GM12865 (cell line): ENCODE data around the gene CPM.
A peak's percentile ranks its signal among the peaks of the same experiment; 100 is the strongest.

Experiments
- DNase-seq: peaks from one replicate; pipeline ENCODE4 v3.0.0; 2010; ENCODE audit warnings: low read depth
- H3K4me3 ChIP-seq: 2 replicates; pipeline ENCODE4 v1.5.1; 2011; ENCODE audit warnings: mild to moderate bottlenecking, low read depth, low read length, control low read depth
- TF ChIP-seq, protein P1 (sequence below): IDR thresholded peaks from 2 replicates; pipeline ENCODE4 v1.5.1; 2011; ENCODE audit warnings: low read length, control low read depth, low read depth, inconsistent platforms; ENCODE audit not compliant: insufficient read depth; ENCODE audit errors: missing control alignments

The CPM gene

DNA sequence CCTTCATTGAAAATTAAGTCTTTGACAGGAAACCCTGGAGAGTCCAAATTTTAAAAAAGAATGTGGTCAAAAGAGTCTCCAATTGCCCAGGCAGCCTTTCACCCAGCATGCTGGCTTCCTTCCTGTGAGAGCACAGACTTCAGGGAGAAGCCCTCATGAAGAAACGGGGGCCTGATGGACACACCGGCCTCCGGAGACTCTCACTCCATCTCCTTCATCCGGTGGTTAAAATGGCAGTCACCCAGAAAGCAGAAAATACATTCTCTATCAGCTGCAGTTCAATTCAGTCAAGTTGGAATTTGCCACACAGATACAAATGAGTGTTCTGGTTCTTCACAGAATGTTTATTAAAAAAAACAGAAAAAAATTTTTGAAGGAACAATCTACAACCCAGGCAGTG, 56.5 kb downstream of the CPM start:
- TF ChIP-seq, protein P1, sequence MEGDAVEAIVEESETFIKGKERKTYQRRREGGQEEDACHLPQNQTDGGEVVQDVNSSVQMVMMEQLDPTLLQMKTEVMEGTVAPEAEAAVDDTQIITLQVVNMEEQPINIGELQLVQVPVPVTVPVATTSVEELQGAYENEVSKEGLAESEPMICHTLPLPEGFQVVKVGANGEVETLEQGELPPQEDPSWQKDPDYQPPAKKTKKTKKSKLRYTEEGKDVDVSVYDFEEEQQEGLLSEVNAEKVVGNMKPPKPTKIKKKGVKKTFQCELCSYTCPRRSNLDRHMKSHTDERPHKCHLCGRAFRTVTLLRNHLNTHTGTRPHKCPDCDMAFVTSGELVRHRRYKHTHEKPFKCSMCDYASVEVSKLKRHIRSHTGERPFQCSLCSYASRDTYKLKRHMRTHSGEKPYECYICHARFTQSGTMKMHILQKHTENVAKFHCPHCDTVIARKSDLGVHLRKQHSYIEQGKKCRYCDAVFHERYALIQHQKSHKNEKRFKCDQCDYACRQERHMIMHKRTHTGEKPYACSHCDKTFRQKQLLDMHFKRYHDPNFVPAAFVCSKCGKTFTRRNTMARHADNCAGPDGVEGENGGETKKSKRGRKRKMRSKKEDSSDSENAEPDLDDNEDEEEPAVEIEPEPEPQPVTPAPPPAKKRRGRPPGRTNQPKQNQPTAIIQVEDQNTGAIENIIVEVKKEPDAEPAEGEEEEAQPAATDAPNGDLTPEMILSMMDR = no peak
- H3K4me3 ChIP-seq = no peak overlapping the region
- DNase-seq = no peak

DNA sequence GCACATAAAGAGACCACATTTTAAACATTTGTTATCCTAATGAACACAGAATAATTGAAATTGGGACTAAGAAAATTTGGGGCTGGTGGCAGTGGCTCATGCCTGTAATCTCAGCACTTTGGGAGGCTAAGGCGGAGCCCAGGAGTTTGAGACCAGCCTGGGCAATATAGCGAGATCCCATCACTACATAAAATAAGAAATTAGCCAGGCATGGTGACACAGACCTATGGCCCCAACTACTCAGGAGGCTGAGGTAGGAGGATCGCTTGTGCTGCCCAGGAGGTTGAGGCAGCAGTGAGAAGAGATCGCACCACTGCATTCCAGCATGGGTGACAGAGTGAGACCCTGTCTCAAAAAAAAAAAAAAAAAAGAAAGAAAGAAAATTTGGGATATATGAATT, 59.7 kb downstream of the CPM start:
- no peak overlapping the region for H3K4me3 ChIP-seq
- no peak for DNase-seq
- TF ChIP-seq, protein P1 = no peak

DNA sequence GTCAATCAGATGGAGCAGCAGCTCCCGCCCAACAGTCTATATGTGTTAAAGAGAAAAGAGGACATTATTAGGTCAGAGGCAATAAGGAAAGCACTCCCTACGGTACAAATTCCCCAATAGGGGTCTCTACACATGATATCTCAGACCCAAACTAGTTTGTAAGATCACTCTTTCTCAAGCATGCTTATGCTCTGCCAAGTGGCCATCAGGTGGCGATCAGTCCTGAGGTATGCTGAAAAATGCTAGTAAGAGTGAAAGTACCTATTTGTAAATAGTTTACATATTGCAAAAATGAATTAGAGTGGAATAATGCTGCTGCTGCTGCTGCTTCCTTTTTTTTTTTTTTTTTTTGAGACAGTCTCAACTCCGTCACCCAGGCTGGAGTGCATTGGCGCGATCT, 61.0 kb downstream of the CPM start:
- DNase-seq = peak; percentile 57
- TF ChIP-seq, protein P1 = peak; percentile 50
- no peak overlapping the region for H3K4me3 ChIP-seq

GRCh38 chr12:68871396-68871795, 61.6 kb downstream of the CPM start:
- TF ChIP-seq, protein P1 = no peak
- H3K4me3 ChIP-seq = no peak overlapping the region
- DNase-seq = no peak

DNA sequence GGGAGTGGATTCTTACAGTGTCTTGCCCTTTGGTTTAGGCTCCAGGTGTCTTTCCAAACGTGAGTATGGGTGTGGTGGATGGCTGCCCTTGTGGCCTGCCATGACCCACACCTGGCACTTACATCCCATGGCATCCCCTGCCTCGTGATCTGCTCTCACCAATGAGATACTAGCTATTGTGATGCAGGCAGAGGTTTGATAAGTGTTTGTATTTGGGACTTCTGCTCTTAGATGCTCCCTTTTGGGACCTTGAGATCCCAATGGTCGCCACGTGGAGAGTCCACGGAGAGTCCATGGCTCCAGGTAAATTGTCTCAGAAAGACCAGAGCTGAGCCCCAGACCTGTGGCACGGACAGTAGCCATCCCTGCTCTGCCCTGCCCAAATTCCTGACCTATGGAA, 62.5 kb downstream of the CPM start:
- TF ChIP-seq, protein P1 = no peak
- DNase-seq = no peak
- H3K4me3 ChIP-seq = no peak overlapping the region

DNA sequence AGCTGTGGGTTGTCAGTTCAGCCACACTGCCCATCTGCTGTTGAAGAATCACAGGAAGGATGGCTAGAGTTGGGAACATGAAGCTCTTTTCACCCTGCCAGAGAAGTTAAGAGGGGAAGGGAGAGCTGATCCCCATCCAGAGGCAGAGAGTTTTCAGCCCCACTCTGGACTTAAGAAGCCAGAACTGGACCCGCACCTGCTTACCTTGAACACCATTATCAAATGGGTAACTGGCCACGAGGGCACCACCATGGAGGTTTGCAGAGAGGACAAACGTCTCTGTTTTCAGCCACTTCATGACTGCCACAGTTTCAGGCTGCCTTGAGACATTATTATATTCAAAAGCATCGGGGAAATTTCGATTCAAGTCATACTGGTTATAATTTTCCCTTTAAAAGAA, 63.0 kb downstream of the CPM start:
- DNase-seq = no peak
- no peak overlapping the region for H3K4me3 ChIP-seq
- TF ChIP-seq, protein P1 = no peak

DNA sequence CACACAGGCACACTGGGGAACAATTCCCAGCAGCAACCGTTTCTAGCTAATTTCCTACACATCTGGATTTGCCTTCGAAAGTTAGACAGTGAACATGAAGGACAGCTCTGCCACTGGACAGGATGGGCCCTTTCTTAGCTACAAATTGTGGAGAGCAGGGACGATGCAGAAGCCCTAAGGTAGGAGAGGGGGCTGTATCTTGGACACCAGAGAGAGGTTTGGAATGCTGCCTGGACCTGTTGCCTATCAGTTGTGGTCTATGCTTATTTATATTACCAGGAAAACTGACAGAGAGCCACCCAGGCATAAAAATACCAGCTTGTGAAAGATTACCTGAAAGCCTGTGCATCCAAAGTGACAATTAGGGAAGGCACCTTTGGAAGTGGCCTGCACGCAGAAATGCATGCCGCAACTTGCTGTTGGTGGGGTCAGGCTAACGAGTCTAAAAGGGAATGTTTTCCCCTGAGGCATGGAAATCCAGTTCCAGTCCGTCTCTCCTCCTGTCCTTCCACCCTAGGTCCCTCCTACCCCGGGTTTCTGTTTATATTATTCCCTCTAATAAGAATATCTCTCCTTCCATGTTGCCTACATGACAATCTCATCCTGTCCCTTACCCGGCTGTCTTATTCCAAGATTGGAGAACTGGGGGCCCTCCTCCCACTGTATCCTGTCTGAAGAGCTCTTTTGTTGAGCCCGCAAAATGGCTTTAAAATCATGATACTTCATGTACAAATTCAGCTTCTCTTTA, 64.8 kb downstream of the CPM start:
- no peak for DNase-seq
- no peak overlapping the region for H3K4me3 ChIP-seq
- TF ChIP-seq, protein P1 = no peak
